Forelimb muscle (tissue), 1 donor: Measurements from ENCODE around the gene TMEM18. TPM values are rescaled to one million over a fixed set of nuclear protein-coding genes. Genes with fewer than 3 reads are reported as not detected.

Experiments
- DNase-seq: peaks from one replicate; pipeline ENCODE4 v3.0.0-alpha.2; 2013; ENCODE audit warnings: low read depth
- polyA plus RNA-seq: library from polyadenylated mRNA; unstranded; fragments of 120-200 nt; gene quantifications from one replicate; pipeline ENCODE4 v1.2.1, GENCODE V29; 2013; ENCODE audit not compliant: insufficient read length

Gene TMEM18
- polyA plus RNA-seq, 1 donor, result 52.3 TPM

DNA sequence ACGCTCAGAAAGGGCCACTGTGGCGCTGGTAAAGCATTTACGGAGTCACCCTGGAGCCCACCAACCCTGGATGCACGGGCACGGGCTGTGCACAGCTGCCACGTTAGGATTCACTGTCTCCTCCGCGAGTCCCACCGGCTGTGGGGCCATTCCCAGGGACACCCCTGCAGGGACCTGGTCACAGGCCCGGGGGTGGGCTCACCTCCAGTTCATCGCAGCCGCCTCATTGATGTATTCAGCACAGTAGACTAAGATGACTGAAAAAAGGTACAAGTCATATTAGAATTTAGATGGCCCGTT, 4.7 kb downstream of the TMEM18 start:
- DNase-seq, result no peak

DNA sequence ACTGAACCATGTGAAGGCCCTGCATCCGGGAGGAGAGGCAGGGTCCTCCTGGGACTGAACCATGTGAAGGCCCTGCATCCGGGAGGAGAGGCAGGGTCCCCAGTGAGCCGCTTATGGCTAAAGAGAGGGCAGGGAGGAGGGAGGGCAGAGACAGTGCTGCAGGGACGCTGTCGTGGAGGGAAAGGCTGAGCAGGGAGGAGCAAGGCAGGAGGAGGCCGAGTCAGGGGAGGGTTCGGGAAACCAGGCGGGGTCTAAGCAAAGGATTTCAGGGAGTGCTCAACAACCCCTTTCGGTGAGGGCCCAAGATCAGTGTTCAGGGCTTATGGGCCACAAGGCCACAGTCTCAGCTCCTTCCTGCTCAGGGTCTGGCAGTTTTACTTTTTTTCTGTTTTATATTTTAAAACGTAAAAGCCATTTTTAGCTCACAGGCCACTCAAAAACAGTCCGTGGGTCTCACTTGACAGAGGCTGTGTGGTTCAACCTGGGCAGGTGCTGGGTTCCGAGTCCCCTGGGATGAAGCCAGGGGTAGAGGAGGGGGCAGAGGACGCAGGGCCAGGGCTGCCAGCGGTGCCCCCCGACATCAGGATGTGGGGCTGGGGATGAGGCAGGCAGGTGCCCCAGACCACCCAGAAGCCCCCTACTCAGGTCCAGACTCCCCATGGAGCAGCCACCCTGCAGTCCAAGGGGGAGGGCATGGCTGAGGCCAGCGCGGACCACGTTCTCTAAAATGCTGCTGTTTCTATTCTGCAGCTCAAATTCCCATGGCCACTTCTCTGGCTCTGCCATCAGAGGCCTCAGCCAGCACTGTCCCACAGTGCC, 5.2 kb downstream of the TMEM18 start:
- no peak for DNase-seq

DNA sequence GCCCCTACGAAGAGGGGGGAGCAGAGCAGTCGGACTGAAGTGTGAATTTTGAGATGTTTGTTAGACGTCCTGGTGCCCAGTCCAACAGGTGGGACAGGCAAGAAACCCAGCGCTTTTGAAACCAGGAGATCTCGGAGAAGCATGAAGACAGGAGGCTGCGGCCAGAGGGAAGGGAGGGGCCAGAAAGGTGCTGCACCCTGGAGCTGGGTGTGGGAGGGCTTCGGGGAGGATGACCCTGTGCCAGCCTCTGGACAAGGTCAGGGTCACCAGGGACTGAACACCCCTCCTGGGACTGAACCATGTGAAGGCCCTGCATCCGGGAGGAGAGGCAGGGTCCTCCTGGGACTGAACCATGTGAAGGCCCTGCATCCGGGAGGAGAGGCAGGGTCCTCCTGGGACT, 6.1 kb downstream of the TMEM18 start:
- DNase-seq, result no peak

DNA sequence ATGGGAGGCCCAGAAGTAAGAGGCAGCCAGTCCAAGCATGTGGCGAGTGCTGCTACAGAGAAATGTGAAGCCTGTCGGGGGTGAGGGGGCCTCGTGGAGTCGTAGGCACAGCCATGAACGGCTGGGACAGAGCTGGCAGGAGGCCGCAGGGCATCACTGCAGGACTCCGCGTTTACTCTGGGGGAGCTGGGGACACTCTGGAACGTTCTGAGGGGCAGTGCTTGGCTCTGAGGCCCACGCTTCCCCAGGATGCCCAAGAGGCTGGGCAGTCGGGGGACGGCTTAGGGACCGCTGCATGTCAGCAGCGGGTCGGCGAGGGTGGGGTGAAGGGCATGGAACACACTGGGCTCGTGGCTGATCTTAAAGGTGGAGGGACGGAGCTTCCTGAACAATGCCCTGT, 6.6 kb downstream of the TMEM18 start:
- no peak for DNase-seq

DNA sequence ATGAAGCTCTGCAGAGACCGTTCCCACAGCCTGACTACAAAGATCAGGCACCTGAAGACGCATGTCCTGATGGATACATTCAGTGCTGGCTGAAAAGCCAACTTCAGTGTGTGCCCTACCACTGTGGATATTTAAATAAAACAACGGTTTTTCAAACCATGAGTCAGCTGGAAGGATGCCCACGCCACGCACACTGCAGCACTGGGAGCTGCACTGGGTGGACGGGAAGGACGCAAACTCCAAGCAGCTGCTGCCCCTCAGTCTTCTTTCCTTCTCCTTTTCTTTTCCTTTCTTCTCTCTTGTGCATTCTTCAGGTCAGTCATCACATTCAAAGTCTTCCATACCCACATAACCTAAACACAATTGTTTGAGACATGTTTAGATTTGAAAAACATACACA, 7.9 kb downstream of the TMEM18 start:
- no peak for DNase-seq

DNA sequence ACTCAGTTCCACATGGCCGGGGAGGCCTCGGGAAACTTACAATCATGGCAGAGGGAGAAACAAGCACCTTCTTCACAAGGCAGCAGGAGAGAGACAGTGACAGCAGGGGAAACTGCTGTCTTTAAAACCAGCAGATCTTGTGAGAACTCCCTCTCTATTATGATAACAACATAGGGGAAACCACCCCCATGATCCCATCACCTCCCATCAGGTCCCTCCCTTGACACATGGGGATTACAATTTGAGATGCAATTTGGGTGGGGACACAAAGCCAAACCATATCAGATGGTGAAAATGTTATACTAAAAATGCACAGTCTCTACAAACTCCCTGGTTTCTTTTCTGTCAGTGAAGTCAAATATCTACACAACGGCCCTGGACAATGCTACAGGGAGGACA, 9.2 kb downstream of the TMEM18 start:
- DNase-seq, result no peak

DNA sequence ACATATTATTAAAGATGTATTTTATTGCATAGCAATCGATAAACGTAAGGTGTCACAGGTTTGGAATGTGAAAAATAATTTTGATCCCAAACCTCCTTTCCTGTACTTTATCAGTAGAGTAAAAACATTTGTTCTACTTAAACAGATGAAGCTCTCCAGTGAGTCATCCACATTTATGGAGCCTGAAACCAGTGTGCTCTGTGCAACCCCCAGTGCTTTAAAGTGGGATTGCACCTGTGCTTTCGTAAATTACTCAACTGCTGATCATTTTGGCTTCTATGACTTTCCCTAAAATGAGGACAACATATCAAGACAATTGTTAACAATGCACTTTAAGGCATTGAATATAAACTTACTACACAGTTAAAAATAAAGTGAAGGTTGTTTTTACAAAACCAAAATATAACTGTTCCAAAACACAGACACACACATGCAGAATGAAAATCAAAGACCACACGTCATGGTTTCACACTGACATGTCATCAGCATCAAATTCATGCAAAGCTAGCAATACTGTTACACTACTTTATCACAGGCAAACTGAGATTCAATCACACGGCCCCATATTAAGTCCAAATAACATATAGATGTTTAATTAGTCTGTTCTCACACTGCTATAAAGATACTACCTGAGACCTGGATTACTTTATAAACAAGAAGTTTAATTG, 9.7 kb downstream of the TMEM18 start:
- DNase-seq, result no peak

DNA sequence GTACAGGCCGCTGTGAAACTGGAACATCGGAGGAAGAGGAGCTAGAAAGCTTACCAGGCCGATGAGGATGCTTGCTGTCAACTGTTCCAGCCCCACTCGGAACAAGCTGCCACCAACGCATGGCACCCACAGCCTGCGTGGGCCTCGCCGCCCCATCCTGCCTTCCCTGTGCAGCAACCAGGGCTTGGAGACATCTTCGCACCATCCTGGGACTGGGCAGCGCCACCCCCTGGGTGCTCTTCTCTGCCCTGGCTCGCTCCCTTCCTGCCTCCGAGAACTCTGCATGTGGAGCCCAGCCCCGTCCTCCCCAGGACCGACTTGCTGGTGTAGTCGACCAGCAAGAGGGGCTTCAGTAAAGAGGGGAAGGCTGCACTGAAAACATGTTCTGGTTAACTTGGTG, 10.8 kb downstream of the TMEM18 start:
- DNase-seq, result no peak

DNA sequence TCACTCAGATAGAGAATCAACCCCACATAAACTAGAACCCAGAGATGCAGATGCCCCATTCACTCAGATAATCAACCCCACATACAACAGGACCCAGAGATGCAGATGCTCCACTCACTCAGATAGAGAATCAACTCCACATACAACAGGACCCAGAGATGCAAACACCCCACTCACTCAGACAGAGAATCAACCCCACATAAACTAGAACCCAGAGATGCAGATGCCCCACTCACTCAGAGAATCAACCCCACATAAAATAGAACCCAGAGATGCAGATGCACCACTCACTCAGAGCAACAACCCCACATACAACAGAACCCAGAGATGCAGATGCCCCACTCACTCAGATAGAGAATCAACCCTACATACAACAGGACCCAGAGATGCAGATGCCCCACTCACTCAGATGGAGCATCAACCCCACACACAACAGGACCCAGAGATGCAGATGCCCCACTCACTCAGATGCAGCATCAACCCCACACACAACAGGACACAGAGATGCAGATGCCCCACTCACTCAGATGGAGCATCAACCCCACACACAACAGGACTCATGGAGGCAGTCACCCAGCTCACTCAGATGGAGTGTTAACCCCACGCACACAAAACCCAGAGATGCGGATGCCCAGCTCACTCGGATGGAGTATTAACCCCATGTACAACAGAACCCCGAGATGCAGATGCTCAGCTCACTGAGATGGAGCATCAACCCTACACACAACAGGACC, 11.7 kb downstream of the TMEM18 start:
- no peak for DNase-seq

DNA sequence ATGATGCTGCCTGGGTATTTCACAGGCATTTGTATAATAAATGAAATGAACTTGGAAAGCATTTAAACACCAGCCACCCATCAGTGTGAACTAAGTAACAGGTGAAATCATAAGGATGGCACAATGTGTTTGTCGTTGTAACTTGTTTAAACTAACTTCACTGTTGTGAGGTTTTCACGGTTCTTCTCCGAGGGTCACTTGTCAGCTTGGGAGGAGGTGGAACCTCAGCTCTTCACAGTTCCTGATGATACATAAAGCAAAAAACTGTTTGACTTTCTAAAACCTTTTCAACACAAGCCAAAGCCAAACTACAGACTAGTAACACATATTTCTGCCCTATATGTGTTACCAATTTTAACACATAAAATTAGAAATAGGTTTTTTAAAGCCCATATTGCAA, 13.1 kb downstream of the TMEM18 start:
- DNase-seq, result no peak

DNA sequence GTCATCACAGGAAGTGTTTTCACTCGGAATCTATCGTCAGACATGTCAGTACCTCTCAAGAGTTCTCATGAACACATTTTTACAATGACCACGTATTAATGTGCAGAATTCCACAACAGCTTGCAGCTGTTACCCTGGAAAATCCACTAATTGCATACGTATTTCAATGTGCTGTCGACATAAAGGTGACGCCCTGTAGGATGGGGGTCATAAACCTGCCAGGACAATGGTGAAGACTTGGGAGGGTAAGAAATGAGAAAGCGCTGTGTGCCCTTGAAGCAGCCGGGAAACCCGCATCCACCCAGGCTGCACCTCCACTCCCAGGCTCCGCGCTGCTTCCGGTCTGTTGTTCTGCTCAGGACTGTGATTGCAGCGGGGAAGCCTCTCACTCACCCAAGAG, 14.0 kb downstream of the TMEM18 start:
- no peak for DNase-seq

DNA sequence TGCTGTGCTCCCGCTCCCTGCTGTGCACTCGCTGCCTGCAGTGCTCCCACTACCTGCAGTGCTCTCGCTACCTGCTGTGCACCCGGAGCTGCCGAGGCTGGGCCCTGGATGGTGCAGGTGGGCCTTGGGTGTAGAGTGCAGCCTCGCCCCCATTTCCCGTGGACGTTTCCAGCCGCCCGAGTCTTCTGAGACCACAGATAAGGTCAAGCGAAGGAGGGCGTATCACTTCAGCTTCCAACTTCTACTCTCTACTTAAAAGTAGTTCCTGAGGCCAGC, 15.9 kb downstream of the TMEM18 start:
- no peak for DNase-seq

DNA sequence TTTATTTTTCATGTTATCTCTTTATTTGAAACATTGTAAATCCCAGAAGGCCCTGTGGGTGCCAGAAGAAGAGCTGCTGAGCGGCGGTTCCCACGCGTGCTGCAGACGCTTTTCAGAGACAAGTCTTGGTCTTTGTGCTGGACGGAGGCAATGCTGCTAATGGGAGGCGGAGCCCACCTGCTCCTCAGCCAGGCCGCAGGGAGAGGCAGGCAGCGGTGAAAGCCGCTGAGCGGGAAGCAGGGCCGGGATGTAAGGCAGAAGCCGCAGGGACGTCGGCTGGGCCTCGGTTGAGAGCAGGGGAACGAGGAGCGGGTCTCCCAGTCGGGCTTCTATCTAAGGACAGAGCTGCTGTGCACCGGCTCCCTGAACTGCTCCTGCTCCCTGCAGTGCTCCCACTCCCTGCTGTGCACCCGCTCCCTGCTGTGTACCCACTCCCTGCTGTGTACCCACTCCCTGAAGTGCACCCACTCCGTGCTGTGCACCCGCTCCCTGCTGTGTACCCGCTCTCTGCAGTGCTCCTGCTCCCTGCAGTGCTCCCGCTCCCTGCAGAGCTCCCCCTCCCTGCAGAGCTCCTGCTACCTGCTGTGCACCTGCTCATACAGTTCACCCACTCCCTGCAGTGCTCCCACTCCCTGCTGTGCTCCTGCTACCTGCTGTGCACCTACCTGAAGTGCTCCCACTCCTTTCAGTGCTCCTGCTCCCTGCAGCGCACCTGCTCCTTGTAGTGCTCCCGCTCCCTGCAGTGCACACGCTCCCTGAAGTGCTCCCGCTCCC, 16.4 kb downstream of the TMEM18 start:
- DNase-seq, result no peak

DNA sequence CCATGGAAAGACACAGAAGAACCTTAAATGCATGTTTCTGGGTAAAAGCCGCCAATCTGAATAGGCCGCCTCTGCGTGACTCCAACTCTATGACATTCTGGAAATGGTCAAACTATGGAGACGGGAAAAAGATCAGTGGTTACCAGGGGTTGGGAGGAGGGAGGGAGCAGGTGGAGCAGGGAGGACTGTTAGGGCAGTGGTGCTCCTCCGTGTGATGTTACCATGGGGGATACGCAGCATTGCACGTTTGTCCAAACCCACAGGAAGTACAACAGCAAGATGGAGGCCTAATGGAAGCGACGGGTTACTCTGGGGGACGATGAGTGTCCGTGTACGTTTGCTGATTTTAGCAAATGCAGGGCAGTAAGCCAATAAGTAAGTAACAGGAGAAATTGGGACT, 17.2 kb downstream of the TMEM18 start:
- no peak for DNase-seq

DNA sequence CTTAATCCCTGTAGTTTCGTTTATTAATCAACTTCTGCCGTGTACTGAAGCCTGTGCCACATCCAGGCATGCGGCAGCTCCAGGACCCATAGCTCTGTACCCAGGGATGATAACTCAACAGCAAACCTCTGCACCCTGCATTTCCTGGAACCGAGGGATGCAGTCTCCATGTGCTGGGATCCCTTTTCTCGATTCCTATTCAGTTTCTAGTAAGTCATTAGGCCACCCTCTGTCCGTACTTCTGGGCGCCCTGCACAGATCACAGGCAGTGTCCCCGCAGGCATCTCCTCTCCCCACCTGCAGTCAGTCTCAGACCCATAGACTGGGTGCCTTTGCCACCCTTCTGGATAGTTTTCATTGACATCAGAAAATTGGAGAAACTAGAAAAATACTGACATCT, 18.8 kb downstream of the TMEM18 start:
- DNase-seq, result no peak

DNA sequence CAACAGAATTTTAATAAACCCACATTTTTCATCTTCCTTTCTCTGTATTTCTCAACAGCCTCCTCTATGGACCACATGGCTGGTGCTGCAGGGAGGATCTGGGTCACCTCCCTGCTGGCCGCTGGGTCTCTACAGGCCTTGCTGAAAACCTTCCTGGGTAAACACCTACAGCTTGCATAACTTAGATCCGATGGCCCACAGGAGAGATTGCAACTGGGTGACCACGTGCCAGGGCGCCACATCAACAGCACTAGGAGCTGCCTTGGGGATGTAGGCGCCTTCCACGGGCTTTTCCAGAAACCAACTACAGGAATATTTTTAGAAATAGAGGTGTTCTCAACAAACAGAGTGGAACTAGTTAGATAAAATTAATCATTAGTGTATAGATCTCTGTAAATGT, 19.4 kb downstream of the TMEM18 start:
- DNase-seq, result no peak

DNA sequence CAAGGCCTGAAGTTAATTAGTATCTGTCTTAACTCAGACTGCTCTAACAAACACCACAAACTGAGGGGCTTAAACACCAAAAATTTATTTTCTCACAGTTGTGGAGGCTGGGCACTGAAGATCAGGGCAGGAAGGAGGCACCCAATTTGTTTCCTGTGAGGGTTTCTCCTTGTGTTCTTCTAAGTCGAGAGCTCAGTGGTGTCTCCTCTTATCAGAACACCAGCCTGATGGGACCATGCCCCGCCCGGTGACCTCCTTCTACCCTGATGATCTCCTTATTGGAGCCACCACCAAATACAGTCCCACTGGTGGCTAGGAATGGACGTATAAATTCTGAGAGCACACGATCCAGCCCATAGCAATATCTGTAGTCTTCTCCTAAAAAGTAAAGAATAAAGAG, 20.5 kb downstream of the TMEM18 start:
- DNase-seq, result no peak

DNA sequence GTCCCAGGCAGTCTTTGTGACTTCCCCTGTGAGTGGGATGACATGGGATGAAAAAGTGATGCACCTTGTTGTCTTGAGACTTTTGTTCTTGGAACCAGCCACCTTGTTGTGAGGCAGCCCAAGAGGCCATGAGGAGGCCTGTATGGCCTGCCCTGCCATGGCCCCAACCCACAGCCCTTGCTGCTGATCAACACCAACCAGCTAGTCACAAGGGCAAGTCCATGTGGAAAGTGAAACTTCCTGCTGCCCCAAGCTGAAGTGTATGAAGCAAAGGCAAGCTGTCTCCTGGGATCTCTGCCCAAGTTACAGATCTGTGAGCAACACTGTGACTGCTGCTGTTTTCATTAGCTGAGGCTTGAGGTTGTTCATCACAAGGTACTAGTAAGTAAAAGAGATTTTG, 21.6 kb downstream of the TMEM18 start:
- no peak for DNase-seq

DNA sequence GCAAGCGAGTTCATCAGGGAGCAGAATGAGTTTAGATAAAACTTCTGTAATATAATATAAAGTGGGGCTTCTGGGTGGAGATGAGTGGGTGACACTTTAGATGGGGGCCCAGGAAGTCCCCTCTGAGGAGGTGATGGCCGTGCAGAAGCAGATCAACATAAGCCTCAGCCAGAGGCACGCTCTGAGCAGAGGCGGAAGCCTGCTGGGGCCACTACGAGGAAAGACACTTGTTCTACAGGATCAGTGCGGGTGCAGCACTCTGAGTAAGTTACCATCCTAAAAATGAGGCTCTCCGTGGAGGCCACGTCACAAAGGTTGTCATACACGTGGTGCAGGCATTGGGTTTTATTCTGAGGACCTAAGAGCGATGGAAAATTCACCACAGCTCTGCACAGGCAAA, 22.3 kb downstream of the TMEM18 start:
- no peak for DNase-seq

DNA sequence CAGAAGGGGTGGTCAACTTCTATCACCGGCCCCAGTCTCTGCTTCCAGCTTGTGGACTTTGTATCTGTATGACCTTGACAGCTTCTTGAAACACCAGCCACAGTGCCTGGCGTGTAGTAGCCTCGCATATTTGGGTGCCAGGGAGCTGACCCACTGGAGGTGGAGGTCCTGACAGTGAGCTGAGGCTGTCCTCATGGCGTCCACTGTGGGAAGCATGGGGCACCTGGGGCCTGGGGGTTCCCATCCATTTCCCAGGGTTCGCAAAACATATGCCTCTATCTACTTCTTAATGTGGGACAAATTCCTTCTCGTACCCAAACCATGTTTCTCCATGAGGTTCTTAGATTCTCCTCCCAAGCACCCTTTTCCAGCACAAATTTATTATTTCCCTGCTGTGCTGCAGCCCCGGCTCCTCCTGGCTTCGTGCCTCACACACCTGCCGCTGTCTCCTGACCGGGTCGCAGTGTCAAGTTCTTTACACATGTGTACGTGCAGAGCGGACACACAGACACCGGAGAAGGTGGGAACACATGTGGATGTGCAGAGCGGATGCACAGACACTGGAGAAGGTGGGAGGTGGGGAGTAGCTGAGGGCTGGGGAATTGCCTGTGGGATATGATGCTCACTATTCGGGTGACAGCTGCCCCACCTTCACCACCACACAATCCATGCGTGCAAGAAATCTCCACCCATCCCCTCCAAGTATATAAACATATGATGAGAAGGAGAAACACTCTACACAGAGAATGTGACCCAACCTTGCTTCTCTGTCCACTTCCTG, 23.4 kb downstream of the TMEM18 start:
- DNase-seq, result no peak

DNA sequence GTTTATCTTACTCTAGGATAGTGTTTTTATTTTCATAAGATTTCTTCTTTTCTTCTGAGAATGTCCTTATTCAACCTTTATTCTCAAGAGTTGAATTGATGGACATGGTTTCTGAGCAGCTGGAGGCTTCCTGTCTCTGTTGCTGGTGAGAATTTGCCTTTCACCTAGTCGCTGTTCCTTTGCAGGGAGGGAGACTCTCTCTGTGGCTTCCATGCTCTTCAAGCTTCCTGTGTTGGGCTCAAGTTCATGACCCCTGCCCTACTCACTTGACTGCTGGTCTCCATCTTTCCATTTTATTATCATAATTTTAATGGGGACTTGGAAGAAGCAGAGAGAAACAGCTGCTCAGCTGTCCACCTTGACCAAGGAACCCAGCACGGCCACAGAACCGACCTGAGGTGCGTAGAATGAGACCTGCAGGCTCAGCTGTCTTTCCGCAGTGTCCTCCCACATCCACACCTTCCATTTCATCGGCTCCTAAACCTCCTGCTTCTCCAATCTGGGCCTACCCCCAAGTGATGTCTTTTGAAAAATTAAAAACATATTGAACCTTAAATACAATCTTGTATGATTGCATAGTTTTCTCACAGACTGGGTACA, 24.2 kb downstream of the TMEM18 start:
- no peak for DNase-seq
